ENCODE data around the gene NFIA.

NFIA gene

DNA sequence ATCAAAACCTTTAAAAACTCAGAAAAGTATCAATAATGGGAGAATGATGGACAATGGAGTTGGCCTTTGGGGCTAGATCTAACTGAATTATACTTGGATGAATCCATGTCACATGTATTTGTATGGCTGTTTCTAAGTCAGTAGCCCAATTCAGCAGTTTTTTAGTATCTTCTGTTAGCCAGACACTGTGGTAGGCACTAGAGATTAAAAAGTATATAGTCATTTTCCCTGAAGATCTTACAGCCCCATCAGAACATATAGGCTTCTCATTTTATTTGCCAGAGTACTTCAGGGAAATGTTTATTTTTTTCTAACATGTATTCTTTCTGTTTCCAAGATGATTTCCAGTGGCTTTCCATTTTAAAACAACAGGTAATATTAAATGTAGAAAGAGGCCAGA lies 273.7 kb downstream of the NFIA start:
- TF ChIP-seq CREB1 (IDR thresholded peaks at IDR 0.05; ENCODE audit: low read depth) (no peak), RAD21 (IDR thresholded peaks at IDR 0.05; ENCODE audit: low read depth) (no peak), USF1 (IDR thresholded peaks at IDR 0.05) (no peak), TAF1 (IDR thresholded peaks at IDR 0.05; ENCODE audit: low read depth) (no peak), CEBPB (IDR thresholded peaks at IDR 0.05) (no peak), ZBTB7A (IDR thresholded peaks at IDR 0.05; ENCODE audit: low read depth) (no peak), NFIC (IDR thresholded peaks at IDR 0.05) (no peak), FOXM1 (IDR thresholded peaks at IDR 0.05; ENCODE audit: borderline replicate concordance, low read depth) (no peak), EP300 (IDR thresholded peaks at IDR 0.05; ENCODE audit: borderline replicate concordance) (no peak), EGR1 (IDR thresholded peaks at IDR 0.05) (no peak), YY1 (IDR thresholded peaks at IDR 0.05; ENCODE audit: low read depth) (no peak)

DNA sequence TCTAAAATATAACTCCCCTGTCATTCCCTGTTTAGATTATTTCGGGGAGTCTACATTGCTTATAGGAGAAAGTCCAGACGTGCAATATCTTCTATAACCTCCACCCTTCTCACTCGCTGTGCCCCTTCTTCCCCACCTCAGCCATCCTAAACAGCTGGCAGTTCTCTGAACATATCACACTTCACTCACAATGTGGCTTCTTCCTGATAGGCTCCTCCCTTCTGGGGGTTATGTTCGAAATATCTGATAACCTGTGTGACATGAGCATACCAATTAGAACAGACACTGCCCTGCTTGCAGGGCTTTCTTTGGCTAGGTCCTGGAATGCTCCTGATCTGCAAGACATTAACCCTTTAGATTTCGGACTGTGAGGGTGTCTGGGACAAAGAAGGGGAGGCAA lies 274.6 kb downstream of the NFIA start:
- TF ChIP-seq CEBPB (IDR thresholded peaks at IDR 0.05) (no peak), YY1 (IDR thresholded peaks at IDR 0.05; ENCODE audit: low read depth) (no peak), ZBTB7A (IDR thresholded peaks at IDR 0.05; ENCODE audit: low read depth) (no peak), REST (IDR thresholded peaks at IDR 0.05; ENCODE audit: low read depth) (no peak)
- TF ChIP-seq, protein P1, sequence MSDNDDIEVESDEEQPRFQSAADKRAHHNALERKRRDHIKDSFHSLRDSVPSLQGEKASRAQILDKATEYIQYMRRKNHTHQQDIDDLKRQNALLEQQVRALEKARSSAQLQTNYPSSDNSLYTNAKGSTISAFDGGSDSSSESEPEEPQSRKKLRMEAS (IDR thresholded peaks at IDR 0.05), result no peak

DNA sequence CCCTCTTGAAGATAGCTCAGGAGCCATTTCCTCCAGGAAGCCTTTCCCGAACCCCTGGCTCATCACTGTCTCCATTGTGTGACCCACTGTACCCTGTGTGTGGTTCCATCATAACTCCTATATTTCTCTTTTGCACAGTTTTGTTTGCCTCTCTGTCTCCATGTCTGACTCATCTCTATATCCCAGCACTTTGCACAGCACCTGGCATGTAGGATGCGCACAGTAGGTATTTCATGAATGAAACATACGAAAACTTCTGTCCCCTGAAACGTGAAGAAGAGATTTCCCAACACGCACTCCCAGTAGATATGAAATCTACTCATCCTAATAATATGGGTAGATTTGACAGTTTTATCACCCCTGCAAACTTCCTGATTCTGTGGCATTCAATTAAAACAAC lies 275.2 kb downstream of the NFIA start:
- TF ChIP-seq EGR1 (IDR thresholded peaks at IDR 0.05) (no peak), TAF1 (IDR thresholded peaks at IDR 0.05; ENCODE audit: low read depth) (no peak), ZBTB7A (IDR thresholded peaks at IDR 0.05; ENCODE audit: low read depth) (no peak), TCF12 (IDR thresholded peaks at IDR 0.05; ENCODE audit: low read depth) (no peak), RAD21 (IDR thresholded peaks at IDR 0.05; ENCODE audit: low read depth) (no peak), CREB1 (IDR thresholded peaks at IDR 0.05; ENCODE audit: low read depth) (no peak), NFIC (IDR thresholded peaks at IDR 0.05) (no peak), REST (IDR thresholded peaks at IDR 0.05; ENCODE audit: low read depth) (no peak), FOXM1 (IDR thresholded peaks at IDR 0.05; ENCODE audit: borderline replicate concordance, low read depth) (no peak), YY1 (IDR thresholded peaks at IDR 0.05; ENCODE audit: low read depth) (no peak), USF1 (IDR thresholded peaks at IDR 0.05) (no peak), CEBPB (IDR thresholded peaks at IDR 0.05) (no peak), EP300 (IDR thresholded peaks at IDR 0.05; ENCODE audit: borderline replicate concordance) (no peak), TEAD4 (IDR thresholded peaks at IDR 0.05) (no peak)
- TF ChIP-seq, protein P1 (IDR thresholded peaks at IDR 0.05), result no peak

- no peak for TF ChIP-seq TCF12 (IDR thresholded peaks at IDR 0.05; ENCODE audit: low read depth)
- TF ChIP-seq CEBPB (IDR thresholded peaks at IDR 0.05), result no peak
- TF ChIP-seq NFIC (IDR thresholded peaks at IDR 0.05), result no peak
- TF ChIP-seq YY1 (IDR thresholded peaks at IDR 0.05; ENCODE audit: low read depth), result no peak
- no peak for TF ChIP-seq RAD21 (IDR thresholded peaks at IDR 0.05; ENCODE audit: low read depth)
- TF ChIP-seq TAF1 (IDR thresholded peaks at IDR 0.05; ENCODE audit: low read depth), result no peak
- no peak for TF ChIP-seq EGR1 (IDR thresholded peaks at IDR 0.05)
- no peak for TF ChIP-seq ZBTB7A (IDR thresholded peaks at IDR 0.05; ENCODE audit: low read depth)
- TF ChIP-seq CREB1 (IDR thresholded peaks at IDR 0.05; ENCODE audit: low read depth), result no peak
- TF ChIP-seq, protein P1 (IDR thresholded peaks at IDR 0.05), result no peak
- TF ChIP-seq EP300 (IDR thresholded peaks at IDR 0.05; ENCODE audit: borderline replicate concordance), result no peak
- TF ChIP-seq FOXM1 (IDR thresholded peaks at IDR 0.05; ENCODE audit: borderline replicate concordance, low read depth), result no peak
- no peak for TF ChIP-seq USF1 (IDR thresholded peaks at IDR 0.05)
- TF ChIP-seq REST (IDR thresholded peaks at IDR 0.05; ENCODE audit: low read depth), result no peak
- no peak for TF ChIP-seq TEAD4 (IDR thresholded peaks at IDR 0.05)
Measured at GRCh38 chr1:61358770-61359455, 276.6 kb downstream of the NFIA start.

Data from Ishikawa (cell line).